Caco-2 (cell line): ENCODE results near the gene ACTG1. TPM values are rescaled to one million over a fixed set of nuclear protein-coding genes. Genes with fewer than 3 reads are reported as not detected.

Experiments
- BruUV-seq: library from RNA; stranded (reverse); fragments of 400-500 nt; replicated peaks from 2 replicates; lab custom pipeline; 2021; lab: Mats Ljungman, UMichigan
- CTCF ChIA-PET: fragments of 300-600 bp; sonication (Branson Sonifier 250); formaldehyde crosslinking; loops from one replicate; lab custom pipeline; 2022; ENCODE audit warnings: antibody characterized with exemption; lab: Charles Lee
- POLR2A ChIA-PET: fragments of 300-600 bp; sonication (Branson Sonifier 250); formaldehyde crosslinking; loops from one replicate; lab custom pipeline; 2022; ENCODE audit warnings: antibody characterized with exemption; lab: Charles Lee
- DNase-seq, 2 experiments: peaks; one replicate each; pipeline versions ENCODE4 v3.0.0 to v3.0.0-alpha.2; 2020 to 2022
- H3K27me3 ChIP-seq: replicated peaks from 2 replicates; pipeline ENCODE4 v1.6.0; 2011; ENCODE audit warnings: low read length; ENCODE audit not compliant: control insufficient read depth, insufficient read depth
- H3K36me3 ChIP-seq: 2 replicates; pipeline ENCODE4 v1.5.1; 2011; ENCODE audit warnings: low read length; ENCODE audit not compliant: control insufficient read depth, insufficient read depth
- H3K4me1 ChIP-seq: fragments of 250-450 bp; sonication (Bioruptor Pico); 2 replicates; pipeline ENCODE4 v1.5.1; 2020; ENCODE audit warnings: mild to moderate bottlenecking
- H3K4me3 ChIP-seq: 2 replicates; pipeline ENCODE4 v1.5.1; 2011; ENCODE audit warnings: low read depth, mild to moderate bottlenecking, control low read depth, low read length
- H3K9me3 ChIP-seq: fragments of 250-450 bp; sonication (Bioruptor Pico); 2 replicates; pipeline ENCODE4 v1.5.1; 2020; ENCODE audit warnings: mild to moderate bottlenecking, moderate library complexity
- H3K27ac Mint-ChIP-seq: one replicate; pipeline ENCODE4 v1.8.0; 2022; ENCODE audit warnings: mixed read lengths; ENCODE audit not compliant: unreplicated experiment
- H3K27me3 Mint-ChIP-seq: one replicate; pipeline ENCODE4 v1.8.0; 2022; ENCODE audit warnings: mixed read lengths; ENCODE audit not compliant: insufficient read depth, unreplicated experiment
- H3K36me3 Mint-ChIP-seq: one replicate; pipeline ENCODE4 v1.8.0; 2022; ENCODE audit warnings: mild to moderate bottlenecking, mixed read lengths; ENCODE audit not compliant: insufficient read depth, unreplicated experiment
- H3K4me1 Mint-ChIP-seq: one replicate; pipeline ENCODE4 v1.8.0; 2022; ENCODE audit warnings: low read depth, mixed read lengths; ENCODE audit not compliant: unreplicated experiment
- H3K4me3 Mint-ChIP-seq: one replicate; pipeline ENCODE4 v1.8.0; 2022; ENCODE audit warnings: mild to moderate bottlenecking, moderate library complexity, mixed read lengths; ENCODE audit not compliant: unreplicated experiment
- H3K9me3 Mint-ChIP-seq: one replicate; pipeline ENCODE4 v1.8.0; 2022; ENCODE audit warnings: mixed read lengths; ENCODE audit not compliant: unreplicated experiment
- intact Hi-C: fragments of 100-400 bp; cut with micrococcal nuclease; formaldehyde crosslinking; loops from one replicate; pipeline ENCODE4 v1.10.0; 2022; ENCODE audit not compliant: unreplicated experiment
- total RNA-seq: library from RNA; stranded (reverse); gene quantifications from 2 replicates; pipeline ENCODE4 v1.2.3, GENCODE V29; 2022
- TF ChIP-seq, protein P1 (sequence below), 2 experiments: fragments of 200-600 bp in 1 of 2; IDR thresholded peaks; 1 replicate in 1 of 2; 2 replicates in 1 of 2; pipeline versions ENCODE4 v1.5.1 to v1.8.0; 2011 to 2022; ENCODE audit warnings: antibody characterized with exemption in 1 of 2, control low read depth in 1 of 2, inconsistent platforms in 1 of 2, low read depth in 1 of 2, low read length in 1 of 2, mild to moderate bottlenecking in 1 of 2, moderate library complexity in 1 of 2; ENCODE audit not compliant: insufficient read depth in 1 of 2, severe bottlenecking in 1 of 2, unreplicated experiment in 1 of 2

ACTG1 gene
- total RNA-seq, 1 experiment from 2014 or later: 1,436 TPM

- Histone ChIP-seq H3K27me3 (no peaks in the 10 kb centered on the region), H3K4me3 (no peak overlapping the region), H3K4me1 (peaks cover 11% of the 10 kb centered on the region), H3K36me3 (no peaks in the 10 kb centered on the region), H3K9me3 (no peaks in the 10 kb centered on the region)
- peak overlapping the region; percentile 43 for H3K27ac Mint-ChIP-seq
- H3K4me1 Mint-ChIP-seq: no peaks in the 10 kb centered on the region
- CTCF ChIA-PET: interaction anchor here (0.6 kb wide), 1 partner anchor 129 kb away, joined by 3 read pairs; no protein-coding TSS in a partner anchor
- no peaks in the 10 kb centered on the region for H3K27me3 Mint-ChIP-seq
- no peak overlapping the region for H3K4me3 Mint-ChIP-seq
- no peaks in the 10 kb centered on the region for H3K9me3 Mint-ChIP-seq
- POLR2A ChIA-PET: no interaction called here
- DNase-seq: no peak
- peaks cover 35% of the 10 kb centered on the region for H3K36me3 Mint-ChIP-seq
- BruUV-seq: no TSS peak
- intact Hi-C loops: no loop called here
- TF ChIP-seq, protein P1, sequence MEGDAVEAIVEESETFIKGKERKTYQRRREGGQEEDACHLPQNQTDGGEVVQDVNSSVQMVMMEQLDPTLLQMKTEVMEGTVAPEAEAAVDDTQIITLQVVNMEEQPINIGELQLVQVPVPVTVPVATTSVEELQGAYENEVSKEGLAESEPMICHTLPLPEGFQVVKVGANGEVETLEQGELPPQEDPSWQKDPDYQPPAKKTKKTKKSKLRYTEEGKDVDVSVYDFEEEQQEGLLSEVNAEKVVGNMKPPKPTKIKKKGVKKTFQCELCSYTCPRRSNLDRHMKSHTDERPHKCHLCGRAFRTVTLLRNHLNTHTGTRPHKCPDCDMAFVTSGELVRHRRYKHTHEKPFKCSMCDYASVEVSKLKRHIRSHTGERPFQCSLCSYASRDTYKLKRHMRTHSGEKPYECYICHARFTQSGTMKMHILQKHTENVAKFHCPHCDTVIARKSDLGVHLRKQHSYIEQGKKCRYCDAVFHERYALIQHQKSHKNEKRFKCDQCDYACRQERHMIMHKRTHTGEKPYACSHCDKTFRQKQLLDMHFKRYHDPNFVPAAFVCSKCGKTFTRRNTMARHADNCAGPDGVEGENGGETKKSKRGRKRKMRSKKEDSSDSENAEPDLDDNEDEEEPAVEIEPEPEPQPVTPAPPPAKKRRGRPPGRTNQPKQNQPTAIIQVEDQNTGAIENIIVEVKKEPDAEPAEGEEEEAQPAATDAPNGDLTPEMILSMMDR (IDR thresholded peaks at IDR 0.05; ENCODE audit: insufficient read depth in 1 of 2, low read depth in 1 of 2, low read length in 1 of 2, severe bottlenecking in 1 of 2, unreplicated experiment in 1 of 2): no peak
Measured at GRCh38 chr17:81526662-81527571, 14.3 kb upstream of the ACTG1 start.

DNA sequence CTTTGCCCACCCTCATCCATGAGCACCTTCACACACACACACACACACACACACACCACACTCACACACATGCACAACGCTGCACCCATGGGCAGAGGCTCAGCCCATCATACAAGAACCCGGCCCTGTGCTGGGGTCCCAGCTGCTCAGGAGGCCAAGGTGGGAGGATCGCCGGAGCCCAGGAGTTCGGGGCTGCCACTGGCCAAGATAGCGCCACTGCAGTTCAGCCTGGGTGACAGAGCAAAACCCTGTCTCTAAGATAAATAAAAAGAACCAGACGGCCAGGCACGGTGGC lies 12.2 kb upstream of the ACTG1 start:
- CTCF ChIA-PET: no interaction called here
- intact Hi-C loops: no loop called here
- peak overlapping the region; percentile 11 for H3K27ac Mint-ChIP-seq
- Histone ChIP-seq H3K36me3 (no peaks in the 10 kb centered on the region), H3K9me3 (no peaks in the 10 kb centered on the region), H3K4me3 (no peak overlapping the region), H3K27me3 (no peaks in the 10 kb centered on the region), H3K4me1 (peaks cover 20% of the 10 kb centered on the region)
- no peak overlapping the region for H3K4me3 Mint-ChIP-seq
- TF ChIP-seq, protein P1 (IDR thresholded peaks at IDR 0.05; ENCODE audit: insufficient read depth in 1 of 2, low read depth in 1 of 2, low read length in 1 of 2, severe bottlenecking in 1 of 2, unreplicated experiment in 1 of 2): no peak
- no peak for DNase-seq
- peaks cover 7% of the 10 kb centered on the region for H3K4me1 Mint-ChIP-seq
- H3K36me3 Mint-ChIP-seq: peaks cover 35% of the 10 kb centered on the region
- no peaks in the 10 kb centered on the region for H3K27me3 Mint-ChIP-seq
- no TSS peak for BruUV-seq
- H3K9me3 Mint-ChIP-seq: no peaks in the 10 kb centered on the region
- POLR2A ChIA-PET: no interaction called here

DNA sequence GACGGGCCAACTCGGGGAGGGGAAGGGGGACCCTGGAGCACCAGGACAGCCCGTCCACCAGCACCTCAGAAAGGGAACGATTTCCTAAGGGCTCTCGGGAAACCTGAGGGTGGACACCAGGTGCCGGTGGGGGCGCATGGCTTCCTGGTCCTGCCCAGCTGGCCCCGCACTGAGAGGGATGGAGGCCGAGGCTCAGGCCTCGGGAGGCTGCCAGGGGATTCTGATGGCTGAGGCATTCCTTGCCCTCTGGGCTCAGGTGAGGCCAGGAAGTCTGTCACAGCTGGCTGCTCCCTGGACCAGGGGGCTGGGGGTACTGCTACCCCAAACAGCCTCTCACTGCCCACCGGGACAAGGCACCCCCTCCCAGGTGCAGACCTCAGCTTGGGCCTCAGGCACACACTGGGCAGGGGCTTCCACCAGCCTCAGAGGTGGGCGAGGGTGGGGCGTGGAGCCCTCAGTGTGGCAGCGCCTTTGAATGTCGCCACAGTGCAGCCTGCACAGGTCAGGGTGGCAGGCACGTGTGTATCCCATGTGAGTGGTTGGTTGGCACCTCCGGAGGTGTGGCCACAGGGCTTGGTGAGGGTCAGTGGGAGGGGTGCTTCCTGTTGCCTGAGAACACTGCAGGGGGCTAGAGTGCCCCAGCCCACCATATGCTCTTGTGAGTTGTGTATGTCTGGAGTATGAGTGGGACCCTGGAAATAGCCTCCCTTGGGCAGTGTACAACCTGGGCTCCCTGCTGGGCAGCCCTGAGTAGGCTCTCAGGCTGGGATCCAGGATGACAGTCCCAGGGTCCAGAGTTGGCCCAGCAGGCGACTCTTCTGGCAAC lies 11.7 kb upstream of the ACTG1 start:
- no peaks in the 10 kb centered on the region for H3K9me3 Mint-ChIP-seq
- no peaks in the 10 kb centered on the region for H3K9me3 ChIP-seq
- no peaks in the 10 kb centered on the region for H3K27me3 ChIP-seq
- DNase-seq: no peak
- H3K27ac Mint-ChIP-seq: peak overlapping the region; percentile 11
- TF ChIP-seq, protein P1 (IDR thresholded peaks at IDR 0.05; ENCODE audit: insufficient read depth in 1 of 2, low read depth in 1 of 2, low read length in 1 of 2, severe bottlenecking in 1 of 2, unreplicated experiment in 1 of 2): no peak
- H3K4me3 Mint-ChIP-seq: no peak overlapping the region
- peaks cover 21% of the 10 kb centered on the region for H3K4me1 ChIP-seq
- BruUV-seq: no TSS peak
- POLR2A ChIA-PET: no interaction called here
- no peaks in the 10 kb centered on the region for H3K36me3 ChIP-seq
- H3K4me3 ChIP-seq: no peak overlapping the region
- intact Hi-C loops: no loop called here
- H3K36me3 Mint-ChIP-seq: peaks cover 38% of the 10 kb centered on the region
- no peaks in the 10 kb centered on the region for H3K27me3 Mint-ChIP-seq
- H3K4me1 Mint-ChIP-seq: peaks cover 7% of the 10 kb centered on the region
- CTCF ChIA-PET: no interaction called here
